IMR-90 (cell line): Measurements from ENCODE around the gene PLA2G2E. TPM values are rescaled to one million over a fixed set of nuclear protein-coding genes. Genes with fewer than 3 reads are reported as not detected.

Source experiments
- ATAC-seq: fragments of 200-7000 bp; cut with Tn5 transposase; 2 replicates; pipeline ENCODE4 v1.9.1; 2020; ENCODE audit warnings: low read depth, mild to moderate bottlenecking, moderate library complexity
- BruUV-seq: library from RNA; stranded (reverse); fragments of 400-500 nt; replicated peaks from 2 replicates; lab custom pipeline; 2021; lab: Mats Ljungman, UMichigan
- CTCF ChIA-PET: fragments of 300-600 bp; formaldehyde crosslinking; extraction: SDS; loops from one replicate; lab custom pipeline; 2021; ENCODE audit warnings: antibody characterized with exemption; lab: Yijun Ruan, JAX
- POLR2A ChIA-PET: fragments of 300-600 bp; sonication (Branson Sonifier 250); formaldehyde crosslinking; loops from one replicate; lab custom pipeline; 2022; ENCODE audit warnings: antibody characterized with exemption; ENCODE audit not compliant: unreplicated experiment; lab: Charles Lee
- DNase-seq: peaks from one replicate; pipeline ENCODE4 v3.0.0; 2013
- H2AFZ ChIP-seq: replicated peaks from 2 replicates; pipeline ENCODE3; 2013; ENCODE audit warnings: low read length, mild to moderate bottlenecking; ENCODE audit not compliant: poor library complexity
- H2AK5ac ChIP-seq: 2 replicates; pipeline ENCODE4 v1.6.1; 2013; ENCODE audit warnings: low read depth, low read length, inconsistent platforms
- H2AK9ac ChIP-seq: replicated peaks from 2 replicates; pipeline ENCODE3; 2013; ENCODE audit warnings: mild to moderate bottlenecking, low read depth, low read length, moderate library complexity; ENCODE audit not compliant: poor library complexity
- H2BK120ac ChIP-seq: 2 replicates; pipeline ENCODE4 v1.6.1; 2013; ENCODE audit warnings: low read depth, low read length, inconsistent platforms
- H2BK15ac ChIP-seq: 3 replicates; pipeline ENCODE4 v1.6.1; 2013; ENCODE audit warnings: low read depth, low read length, inconsistent platforms
- H2BK20ac ChIP-seq: 2 replicates; pipeline ENCODE4 v1.6.1; 2013; ENCODE audit warnings: low read depth, mild to moderate bottlenecking, inconsistent platforms, low read length, moderate library complexity
- H2BK5ac ChIP-seq: 2 replicates; pipeline ENCODE4 v1.6.1; 2013; ENCODE audit warnings: mild to moderate bottlenecking, low read depth, low read length, inconsistent platforms; ENCODE audit not compliant: poor library complexity, severe bottlenecking
- H3K14ac ChIP-seq: replicated peaks from 2 replicates; pipeline ENCODE4 v1.6.1; 2013; ENCODE audit warnings: low read depth, low read length, inconsistent platforms
- H3K18ac ChIP-seq: 2 replicates; pipeline ENCODE4 v1.6.1; 2013; ENCODE audit warnings: low read depth, low read length, control low read depth
- H3K23ac ChIP-seq: 2 replicates; pipeline ENCODE4 v1.6.1; 2013; ENCODE audit warnings: low read depth, low read length, inconsistent platforms
- H3K27ac ChIP-seq: 2 replicates; pipeline ENCODE4 v1.5.1; 2013; ENCODE audit warnings: mild to moderate bottlenecking, control low read depth, low read length; ENCODE audit not compliant: insufficient read depth
- H3K27me3 ChIP-seq: 2 replicates; pipeline ENCODE4 v1.6.1; 2013; ENCODE audit warnings: low read length; ENCODE audit not compliant: control insufficient read depth, insufficient read depth
- H3K36me3 ChIP-seq: 2 replicates; pipeline ENCODE4 v1.6.1; 2013; ENCODE audit warnings: low read length, mixed read lengths; ENCODE audit not compliant: control insufficient read depth, insufficient read depth
- H3K4ac ChIP-seq: 2 replicates; pipeline ENCODE4 v1.6.1; 2013; ENCODE audit warnings: low read depth, low read length, inconsistent platforms
- H3K4me1 ChIP-seq: 2 replicates; pipeline ENCODE4 v1.6.1; 2013; ENCODE audit warnings: low read length, mixed read lengths; ENCODE audit not compliant: control insufficient read depth, insufficient read depth
- H3K4me2 ChIP-seq: 2 replicates; pipeline ENCODE4 v1.6.1; 2013; ENCODE audit warnings: low read depth, mild to moderate bottlenecking, control low read depth, low read length, moderate library complexity
- H3K4me3 ChIP-seq: 2 replicates; pipeline ENCODE4 v1.5.1; 2013; ENCODE audit warnings: low read depth, mild to moderate bottlenecking, control low read depth, low read length, moderate library complexity; ENCODE audit not compliant: insufficient read depth
- H3K56ac ChIP-seq: 2 replicates; pipeline ENCODE4 v1.6.1; 2013; ENCODE audit warnings: low read length, inconsistent platforms; ENCODE audit not compliant: insufficient read depth; ENCODE audit errors: extremely low read depth
- H3K79me1 ChIP-seq, 2 experiments: 2 replicates each; pipeline ENCODE4 v1.6.1; 2013; ENCODE audit warnings: low read length in 2 of 2, inconsistent platforms in 1 of 2, low read depth in 1 of 2
- H3K9ac ChIP-seq: 2 replicates; pipeline ENCODE4 v1.6.1; 2013; ENCODE audit warnings: low read depth, low read length, control low read depth
- H3K9me1 ChIP-seq: 2 replicates; pipeline ENCODE4 v1.6.1; 2013; ENCODE audit warnings: low read length, inconsistent platforms; ENCODE audit not compliant: insufficient read depth
- H3K9me3 ChIP-seq: 2 replicates; pipeline ENCODE4 v1.6.1; 2013; ENCODE audit warnings: low read length; ENCODE audit not compliant: control insufficient read depth, insufficient read depth
- H4K20me1 ChIP-seq: 2 replicates; pipeline ENCODE4 v1.6.1; 2013; ENCODE audit warnings: low read length, inconsistent platforms; ENCODE audit not compliant: insufficient read depth
- H4K5ac ChIP-seq: 2 replicates; pipeline ENCODE4 v1.6.1; 2013; ENCODE audit warnings: mild to moderate bottlenecking, low read depth, low read length, control low read depth
- H4K8ac ChIP-seq, 2 experiments: 2 replicates each; pipeline ENCODE4 v1.6.1; 2013; ENCODE audit warnings: low read depth in 2 of 2, low read length in 2 of 2, control low read depth in 1 of 2, inconsistent platforms in 1 of 2
- H4K91ac ChIP-seq: 2 replicates; pipeline ENCODE4 v1.6.1; 2013; ENCODE audit warnings: low read depth, low read length, inconsistent platforms; ENCODE audit not compliant: insufficient read depth
- CEBPB ChIP-seq: IDR thresholded peaks from 2 replicates; pipeline ENCODE4 v1.6.1; 2012; ENCODE audit warnings: low read depth, low read length, improper control_type of control experiment
- CHD1 ChIP-seq: IDR thresholded peaks from 2 replicates; pipeline ENCODE4 v1.6.1; 2012; ENCODE audit warnings: low read depth, low read length, improper control_type of control experiment
- FOS ChIP-seq: fragments of 150-350 bp; IDR thresholded peaks from 2 replicates; pipeline ENCODE4 v1.6.1; 2016; ENCODE audit warnings: low read depth, low read length
- MAFK ChIP-seq: IDR thresholded peaks from 2 replicates; pipeline ENCODE4 v1.6.1; 2012; ENCODE audit warnings: low read depth, low read length, improper control_type of control experiment
- MAZ ChIP-seq: IDR thresholded peaks from 2 replicates; pipeline ENCODE4 v1.6.1; 2012; ENCODE audit warnings: low read depth, mild to moderate bottlenecking, low read length, improper control_type of control experiment, moderate library complexity, borderline replicate concordance
- MXI1 ChIP-seq: IDR thresholded peaks from 2 replicates; pipeline ENCODE4 v1.6.1; 2012; ENCODE audit warnings: low read depth, mild to moderate bottlenecking, low read length, moderate library complexity, borderline replicate concordance
- NFE2L2 ChIP-seq: fragments of 150-350 bp; IDR thresholded peaks from 2 replicates; pipeline ENCODE4 v1.6.1; 2016; ENCODE audit warnings: low read depth, mild to moderate bottlenecking, low read length
- RFX5 ChIP-seq: IDR thresholded peaks from 2 replicates; pipeline ENCODE4 v1.8.0; 2012; ENCODE audit warnings: low read depth, mild to moderate bottlenecking, low read length, moderate library complexity
- SMC3 ChIP-seq: fragments of 150-350 bp; IDR thresholded peaks from 2 replicates; pipeline ENCODE4 v1.6.1; 2016; ENCODE audit warnings: low read depth, mild to moderate bottlenecking, antibody characterized with exemption, low read length, moderate library complexity
- WGBS, 2 experiments: methylation state at CpG; one replicate each; pipeline versions ENCODE4 v1.1.5 to v1.1.7; 2013; ENCODE audit warnings: missing lambda C conversion rate in 2 of 2; ENCODE audit not compliant: insufficient read length in 1 of 2; ENCODE audit errors: extremely low coverage in 2 of 2; 5-methylcytosine and 5-hydroxymethylcytosine counted together
- dilution Hi-C: fragments of 300-500 bp; cut with HindIII; formaldehyde crosslinking; loops from one replicate; pipeline ENCODE4 v1.14.3; 2018; ENCODE audit warnings: low sequenced_read_pairs; ENCODE audit not compliant: unreplicated experiment
- in situ Hi-C: fragments of 300-500 bp; cut with MboI; formaldehyde crosslinking; loops from 3 replicates; pipeline ENCODE4 v1.14.3; 2019; ENCODE audit warnings: low sequenced_read_pairs, inconsistent platforms, mixed read lengths
- intact Hi-C: fragments of 100-400 bp; cut with micrococcal nuclease; formaldehyde crosslinking; loops from 2 replicates; pipeline ENCODE4 v1.10.0; 2022
- polyA plus RNA-seq, 3 experiments: library from polyadenylated mRNA; depleted of rRNA; stranded (reverse); fragments of >200 nt; gene quantifications; 2 replicates each; pipeline ENCODE4 v1.2.3, GENCODE V29; 2012; ENCODE audit warnings: low replicate concordance in 1 of 3
- total RNA-seq: library from RNA; depleted of rRNA; stranded (reverse); fragments of >200 nt; gene quantifications from 2 replicates; pipeline ENCODE4 v1.2.3, GENCODE V29; 2012
- TF ChIP-seq, protein P1 (sequence below): fragments of 150-350 bp; IDR thresholded peaks from 2 replicates; pipeline ENCODE4 v1.6.1; 2017; ENCODE audit warnings: mild to moderate bottlenecking, antibody characterized with exemption, low read length, low read depth
- TF ChIP-seq, protein P2 (sequence below): fragments of 150-350 bp; IDR thresholded peaks from 2 replicates; pipeline ENCODE4 v1.6.1; 2016; ENCODE audit warnings: low read depth, mild to moderate bottlenecking, low read length, moderate library complexity, borderline replicate concordance
- TF ChIP-seq, protein P3 (sequence below): conservative IDR thresholded peaks from 2 replicates; pipeline ENCODE4 v1.5.1; 2012; ENCODE audit warnings: mild to moderate bottlenecking, low read depth, low read length, improper control_type of control experiment

The PLA2G2E gene
- total and polyA plus RNA-seq, 2 of the 4 experiments (the other 2 are of a cell fraction): not detected

DNA sequence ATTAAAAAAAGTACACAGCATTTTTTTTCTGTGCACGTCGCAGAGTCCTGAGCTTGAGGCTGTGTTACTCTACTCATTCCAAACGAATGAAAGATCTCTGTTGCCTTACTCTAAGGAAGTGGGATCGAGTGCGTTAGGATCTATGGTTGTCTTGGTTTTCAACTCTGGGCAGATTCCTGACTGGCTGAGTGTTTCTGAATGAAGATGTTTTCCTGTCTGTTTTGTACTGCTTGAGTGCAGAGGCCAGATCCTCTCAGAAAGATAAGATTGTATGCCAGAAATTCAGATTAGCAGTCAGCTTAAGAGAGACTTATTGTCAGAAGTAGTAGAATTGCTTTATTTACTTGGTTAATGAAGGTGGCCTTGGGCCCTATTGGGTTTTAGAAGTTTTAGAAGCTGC, 14.0 kb downstream of the PLA2G2E start:
- no peak overlapping the region for H2AFZ ChIP-seq
- no peak overlapping the region for H3K27ac ChIP-seq
- no peak overlapping the region for H4K5ac ChIP-seq
- no peak overlapping the region for H2AK9ac ChIP-seq
- H2BK20ac ChIP-seq: no peak overlapping the region
- no peak overlapping the region for H4K8ac ChIP-seq
- H2BK120ac ChIP-seq: no peak overlapping the region
- peaks cover 33% of the 10 kb centered on the region for H3K36me3 ChIP-seq
- BruUV-seq: no TSS peak
- H3K4me1 ChIP-seq: no peaks in the 10 kb centered on the region
- WGBS, 2 experiments: no CpG with 5 or more reads among the region's 5 CpGs
- H3K18ac ChIP-seq: no peak overlapping the region
- peaks cover 2% of the 10 kb centered on the region for H4K20me1 ChIP-seq
- H3K4me3 ChIP-seq: no peak overlapping the region
- H3K14ac ChIP-seq: no peak overlapping the region
- in situ Hi-C loops: no loop called here
- no peaks in the 10 kb centered on the region for H3K9me1 ChIP-seq
- no peak overlapping the region for H2BK15ac ChIP-seq
- no peak overlapping the region for H3K56ac ChIP-seq
- no peaks in the 10 kb centered on the region for H3K9me3 ChIP-seq
- no peak for TF ChIP-seq CEBPB
- TF ChIP-seq MXI1: no peak
- TF ChIP-seq, protein P1, sequence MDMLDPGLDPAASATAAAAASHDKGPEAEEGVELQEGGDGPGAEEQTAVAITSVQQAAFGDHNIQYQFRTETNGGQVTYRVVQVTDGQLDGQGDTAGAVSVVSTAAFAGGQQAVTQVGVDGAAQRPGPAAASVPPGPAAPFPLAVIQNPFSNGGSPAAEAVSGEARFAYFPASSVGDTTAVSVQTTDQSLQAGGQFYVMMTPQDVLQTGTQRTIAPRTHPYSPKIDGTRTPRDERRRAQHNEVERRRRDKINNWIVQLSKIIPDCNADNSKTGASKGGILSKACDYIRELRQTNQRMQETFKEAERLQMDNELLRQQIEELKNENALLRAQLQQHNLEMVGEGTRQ: no peak
- no peak for TF ChIP-seq MAFK
- no peak for TF ChIP-seq FOS
- TF ChIP-seq CHD1: no peak
- TF ChIP-seq, protein P2, sequence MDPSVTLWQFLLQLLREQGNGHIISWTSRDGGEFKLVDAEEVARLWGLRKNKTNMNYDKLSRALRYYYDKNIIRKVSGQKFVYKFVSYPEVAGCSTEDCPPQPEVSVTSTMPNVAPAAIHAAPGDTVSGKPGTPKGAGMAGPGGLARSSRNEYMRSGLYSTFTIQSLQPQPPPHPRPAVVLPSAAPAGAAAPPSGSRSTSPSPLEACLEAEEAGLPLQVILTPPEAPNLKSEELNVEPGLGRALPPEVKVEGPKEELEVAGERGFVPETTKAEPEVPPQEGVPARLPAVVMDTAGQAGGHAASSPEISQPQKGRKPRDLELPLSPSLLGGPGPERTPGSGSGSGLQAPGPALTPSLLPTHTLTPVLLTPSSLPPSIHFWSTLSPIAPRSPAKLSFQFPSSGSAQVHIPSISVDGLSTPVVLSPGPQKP: no peak
- no peak for TF ChIP-seq SMC3
- no peak for TF ChIP-seq NFE2L2
- no peak for TF ChIP-seq MAZ
- TF ChIP-seq, protein P3, sequence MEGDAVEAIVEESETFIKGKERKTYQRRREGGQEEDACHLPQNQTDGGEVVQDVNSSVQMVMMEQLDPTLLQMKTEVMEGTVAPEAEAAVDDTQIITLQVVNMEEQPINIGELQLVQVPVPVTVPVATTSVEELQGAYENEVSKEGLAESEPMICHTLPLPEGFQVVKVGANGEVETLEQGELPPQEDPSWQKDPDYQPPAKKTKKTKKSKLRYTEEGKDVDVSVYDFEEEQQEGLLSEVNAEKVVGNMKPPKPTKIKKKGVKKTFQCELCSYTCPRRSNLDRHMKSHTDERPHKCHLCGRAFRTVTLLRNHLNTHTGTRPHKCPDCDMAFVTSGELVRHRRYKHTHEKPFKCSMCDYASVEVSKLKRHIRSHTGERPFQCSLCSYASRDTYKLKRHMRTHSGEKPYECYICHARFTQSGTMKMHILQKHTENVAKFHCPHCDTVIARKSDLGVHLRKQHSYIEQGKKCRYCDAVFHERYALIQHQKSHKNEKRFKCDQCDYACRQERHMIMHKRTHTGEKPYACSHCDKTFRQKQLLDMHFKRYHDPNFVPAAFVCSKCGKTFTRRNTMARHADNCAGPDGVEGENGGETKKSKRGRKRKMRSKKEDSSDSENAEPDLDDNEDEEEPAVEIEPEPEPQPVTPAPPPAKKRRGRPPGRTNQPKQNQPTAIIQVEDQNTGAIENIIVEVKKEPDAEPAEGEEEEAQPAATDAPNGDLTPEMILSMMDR: no peak
- no peak for TF ChIP-seq RFX5
- no peak overlapping the region; the same call in 1 of the 2 replicates for H3K23ac ChIP-seq
- dilution Hi-C loops: no loop called here
- DNase-seq (no peak), ATAC-seq (no peak)
- intact Hi-C loops: no loop called here
- H3K27me3 ChIP-seq: no peaks in the 10 kb centered on the region
- ChIA-PET POLR2A (interaction anchor here (0.6 kb wide), 1 partner anchor 222 kb away, joined by 3 read pairs; no protein-coding TSS in a partner anchor), CTCF (no interaction called here)
- no peak overlapping the region for H2AK5ac ChIP-seq
- no peak overlapping the region for H3K4ac ChIP-seq
- peaks cover 0 to 4% of the 10 kb centered on the region in 2 experiments; a peak in 3 of 4 replicates for H3K79me1 ChIP-seq
- no peak overlapping the region for H4K91ac ChIP-seq
- H3K9ac ChIP-seq: no peak overlapping the region
- no peak overlapping the region for H2BK5ac ChIP-seq
- H3K4me2 ChIP-seq: no peak overlapping the region
